ENCODE results near the gene RGS3. TPM values are rescaled to one million over a fixed set of nuclear protein-coding genes. Genes with fewer than 3 reads are reported as not detected.

Gene RGS3
- total and polyA plus RNA-seq, 7 donors = 26.9 to 50.7 (median 38.3) TPM

- H3K4me1 ChIP-seq = peaks cover 0 to 57% (median 47%) of the 10 kb centered on the region in 4 donors
- H3K27ac ChIP-seq = peak overlapping the region; percentile 20 to 91 (median 82)
- WGBS, 2 donors = 79 to 80% methylated on average over 7 of the region's 7 CpGs
- H3K36me3 ChIP-seq = peaks cover under 1 to 15% (median 12%) of the 10 kb centered on the region in 4 donors
- intact Hi-C loops (cut with DNase I) = loop anchor here (1.0 to 5.0 kb wide), 3 partner anchors 63 to 315 kb away; partner anchors contain the start of genes CDC26 and PRPF4
- TF ChIP-seq EP300 (IDR thresholded peaks at IDR 0.05) (no peak), POLR2A (IDR thresholded peaks at IDR 0.05) (no peak), POLR2AphosphoS5 (IDR thresholded peaks at IDR 0.05) (no peak)
- TF ChIP-seq, protein P1, sequence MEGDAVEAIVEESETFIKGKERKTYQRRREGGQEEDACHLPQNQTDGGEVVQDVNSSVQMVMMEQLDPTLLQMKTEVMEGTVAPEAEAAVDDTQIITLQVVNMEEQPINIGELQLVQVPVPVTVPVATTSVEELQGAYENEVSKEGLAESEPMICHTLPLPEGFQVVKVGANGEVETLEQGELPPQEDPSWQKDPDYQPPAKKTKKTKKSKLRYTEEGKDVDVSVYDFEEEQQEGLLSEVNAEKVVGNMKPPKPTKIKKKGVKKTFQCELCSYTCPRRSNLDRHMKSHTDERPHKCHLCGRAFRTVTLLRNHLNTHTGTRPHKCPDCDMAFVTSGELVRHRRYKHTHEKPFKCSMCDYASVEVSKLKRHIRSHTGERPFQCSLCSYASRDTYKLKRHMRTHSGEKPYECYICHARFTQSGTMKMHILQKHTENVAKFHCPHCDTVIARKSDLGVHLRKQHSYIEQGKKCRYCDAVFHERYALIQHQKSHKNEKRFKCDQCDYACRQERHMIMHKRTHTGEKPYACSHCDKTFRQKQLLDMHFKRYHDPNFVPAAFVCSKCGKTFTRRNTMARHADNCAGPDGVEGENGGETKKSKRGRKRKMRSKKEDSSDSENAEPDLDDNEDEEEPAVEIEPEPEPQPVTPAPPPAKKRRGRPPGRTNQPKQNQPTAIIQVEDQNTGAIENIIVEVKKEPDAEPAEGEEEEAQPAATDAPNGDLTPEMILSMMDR (IDR thresholded peaks at IDR 0.05) = no peak
- no peaks in the 10 kb centered on the region for H3K27me3 ChIP-seq
- no peaks in the 10 kb centered on the region for H3K9me3 ChIP-seq
- no peak overlapping the region for H3K4me3 ChIP-seq
- peak; percentile 65 for DNase-seq
These were observed 128.5 kb downstream of the RGS3 start for GRCh38 chr9:113591899-113592625.

- peaks cover 0 to 60% (median 48%) of the 10 kb centered on the region in 4 donors for H3K4me1 ChIP-seq
- intact Hi-C loops (cut with DNase I) = loop anchor here (5.0 kb wide), 1 partner anchor 316 kb away; the partner anchor contains the start of genes CDC26 and PRPF4
- no peaks in the 10 kb centered on the region for H3K27me3 ChIP-seq
- no peaks in the 10 kb centered on the region for H3K9me3 ChIP-seq
- peaks cover 5 to 24% (median 15%) of the 10 kb centered on the region in 4 donors for H3K36me3 ChIP-seq
- peak overlapping the region; percentile 80 to 91 (median 86) for H3K27ac ChIP-seq
- H3K4me3 ChIP-seq = peak overlapping the region in 1 of 4 donors; percentile 64
- no peak for TF ChIP-seq POLR2A (IDR thresholded peaks at IDR 0.05)
- TF ChIP-seq EP300 (IDR thresholded peaks at IDR 0.05) = no peak
- TF ChIP-seq, protein P1 (IDR thresholded peaks at IDR 0.05) = no peak
- no peak for TF ChIP-seq POLR2AphosphoS5 (IDR thresholded peaks at IDR 0.05)
- WGBS, 2 donors = 72 to 83% methylated on average over 6 of the region's 6 CpGs
- peak; percentile 50 for DNase-seq
These were observed 129.5 kb downstream of the RGS3 start for GRCh38 chr9:113592876-113593575.

- Histone ChIP-seq H3K9me3 (no peaks in the 10 kb centered on the region), H3K4me3 (peak overlapping the region; percentile 40 to 64 (median 57)), H3K27ac (peak overlapping the region; percentile 80 to 91 (median 86)), H3K27me3 (no peaks in the 10 kb centered on the region), H3K36me3 (peaks cover 5 to 26% (median 15%) of the 10 kb centered on the region in 4 donors), H3K4me1 (peaks cover 0 to 67% (median 49%) of the 10 kb centered on the region in 4 donors)
- peak; percentile 97 for DNase-seq
- 41 to 72% methylated on average over 15 of the region's 15 CpGs for WGBS, 2 donors
- peak; percentile 93 to 98 (median 97) for TF ChIP-seq POLR2AphosphoS5 (IDR thresholded peaks at IDR 0.05)
- TF ChIP-seq POLR2A (IDR thresholded peaks at IDR 0.05) = peak; percentile 61 to 90
- TF ChIP-seq, protein P1 (IDR thresholded peaks at IDR 0.05) = no peak
- intact Hi-C loops (cut with DNase I) = loop anchor here (5.0 kb wide), 1 partner anchor 316 kb away; the partner anchor contains the start of genes CDC26 and PRPF4
These were observed 130.3 kb downstream of the RGS3 start for GRCh38 chr9:113593682-113594281.

DNA sequence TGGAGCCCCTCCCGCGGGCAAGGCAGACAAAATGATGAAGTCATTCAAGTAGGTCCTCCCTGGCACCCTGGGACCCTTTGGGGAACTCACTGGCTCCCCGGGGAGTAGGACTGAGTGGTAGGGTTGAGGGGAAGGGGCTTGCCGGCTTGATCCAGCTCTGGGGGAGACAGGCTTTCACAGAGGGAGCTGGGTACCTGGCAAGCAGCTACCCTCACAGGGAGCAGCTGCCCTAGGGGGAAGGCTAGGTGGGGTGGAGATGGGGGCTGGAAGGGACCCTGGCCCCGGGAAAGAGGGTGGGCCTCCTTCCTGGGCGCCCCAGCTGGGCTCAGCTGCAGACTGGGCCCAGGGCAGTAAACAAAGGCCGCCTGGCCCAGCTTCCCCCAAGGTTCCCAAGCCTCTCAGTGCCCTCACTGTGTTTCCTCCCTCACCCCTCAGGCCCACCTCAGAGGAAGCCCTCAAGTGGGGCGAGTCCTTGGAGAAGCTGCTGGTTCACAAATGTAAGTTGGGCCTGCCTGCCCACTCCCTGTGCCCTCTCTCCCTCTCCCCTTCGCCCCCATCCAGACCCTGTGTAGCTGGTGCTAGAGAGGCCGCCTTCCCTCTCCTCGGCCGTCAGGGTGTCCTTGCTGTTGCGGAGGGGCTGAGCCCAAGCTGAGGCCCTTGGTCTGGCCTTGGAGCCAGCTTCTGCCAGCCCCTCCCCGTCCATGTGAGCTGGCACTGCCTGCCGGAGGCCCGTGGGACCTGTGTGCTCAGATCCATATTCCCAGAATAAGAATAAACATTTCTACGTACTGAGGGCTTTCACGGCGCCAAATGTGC is 131.2 kb downstream of the RGS3 start:
- WGBS, 2 donors = 72 to 84% methylated on average over 19 of the region's 19 CpGs
- H3K4me1 ChIP-seq = peaks cover 0 to 66% (median 49%) of the 10 kb centered on the region in 4 donors
- peak; percentile 72 for DNase-seq
- H3K4me3 ChIP-seq = peak overlapping the region; percentile 40 to 64 (median 57)
- no peaks in the 10 kb centered on the region for H3K27me3 ChIP-seq
- peaks cover 5 to 26% (median 15%) of the 10 kb centered on the region in 4 donors for H3K36me3 ChIP-seq
- no peaks in the 10 kb centered on the region for H3K9me3 ChIP-seq
- intact Hi-C loops (cut with DNase I) = loop anchor here (5.0 kb wide), 1 partner anchor 317 kb away; the partner anchor contains the start of genes CDC26 and PRPF4
- peak overlapping the region; percentile 80 to 91 (median 86) for H3K27ac ChIP-seq
- no peak for TF ChIP-seq POLR2A (IDR thresholded peaks at IDR 0.05)
- TF ChIP-seq, protein P1 (IDR thresholded peaks at IDR 0.05) = no peak
- no peak for TF ChIP-seq EP300 (IDR thresholded peaks at IDR 0.05)
- peak in 1 of 4 donors; percentile 19 for TF ChIP-seq POLR2AphosphoS5 (IDR thresholded peaks at IDR 0.05)

All from sigmoid colon (tissue), 7 donors.